Effector CD8-positive, alpha-beta T cell (primary cell): ENCODE data around the gene CUTC.
"Not testable (repeated sequence)": the region's sequence is repeated elsewhere in the genome, so short reads cannot be mapped to it uniquely, and the experiment has no call there.

Experiments
- DNase-seq: peaks from one replicate; lab custom pipeline; 2025; lab: John Stamatoyannopoulos, UW

Gene CUTC

GRCh38 chr10:99742701-99743100 lies 10.7 kb downstream of the CUTC start:
- no peak for DNase-seq

- no peak for DNase-seq
Measured at GRCh38 chr10:99743841-99744240, 11.8 kb downstream of the CUTC start.

DNA sequence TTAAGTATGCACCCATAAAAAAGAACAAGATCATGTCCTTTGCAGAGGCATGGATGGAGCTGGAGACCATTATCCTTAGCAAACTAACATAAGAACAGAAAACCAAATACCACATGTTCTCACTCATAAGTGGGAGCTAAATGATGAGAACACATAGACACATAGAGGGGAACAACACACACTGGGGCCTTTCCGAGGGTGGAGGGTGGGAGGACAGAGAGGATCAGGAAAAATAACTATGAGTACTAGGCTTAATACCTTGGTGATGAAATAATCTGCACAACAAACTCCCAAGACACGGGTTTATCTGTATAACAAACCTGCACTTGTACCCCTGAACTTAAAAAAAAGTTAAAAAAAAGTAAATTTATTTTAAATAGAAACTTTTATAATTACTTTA lies 14.1 kb downstream of the CUTC start:
- not testable (repeated sequence) for DNase-seq

DNA sequence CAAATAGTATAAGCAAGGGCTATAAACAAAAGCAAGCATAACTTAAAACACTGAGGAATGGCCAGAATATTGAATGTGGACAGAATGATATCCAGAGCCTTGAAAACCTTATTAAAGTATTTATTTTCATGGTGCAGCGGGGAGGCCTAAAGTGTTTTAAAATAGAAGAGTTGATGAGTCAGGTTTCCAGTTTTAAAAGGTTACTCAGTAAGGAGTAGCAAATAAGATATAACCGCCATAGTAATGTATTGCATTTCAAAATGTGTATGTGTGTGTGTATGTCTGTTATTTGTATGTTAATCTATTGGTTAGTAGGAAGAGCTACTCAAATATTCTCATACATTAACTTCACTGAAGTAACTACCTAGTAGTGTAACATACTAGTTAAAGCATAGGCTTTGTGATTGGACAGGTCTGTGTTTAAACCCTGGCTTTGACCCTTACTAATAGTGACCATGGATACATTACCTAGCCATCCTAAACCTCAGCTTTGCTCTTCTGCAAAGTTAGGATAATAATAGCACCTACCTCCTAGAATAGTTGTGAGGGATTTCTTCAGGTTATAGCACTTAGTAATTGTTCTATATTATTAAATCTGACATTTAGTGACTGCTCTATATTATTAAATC lies 16.9 kb downstream of the CUTC start:
- DNase-seq = no peak

- DNase-seq = no peak
Measured at GRCh38 chr10:99750641-99751040, 18.6 kb downstream of the CUTC start.

- DNase-seq = no peak
Measured at GRCh38 chr10:99754670-99755069, 22.6 kb downstream of the CUTC start.

DNA sequence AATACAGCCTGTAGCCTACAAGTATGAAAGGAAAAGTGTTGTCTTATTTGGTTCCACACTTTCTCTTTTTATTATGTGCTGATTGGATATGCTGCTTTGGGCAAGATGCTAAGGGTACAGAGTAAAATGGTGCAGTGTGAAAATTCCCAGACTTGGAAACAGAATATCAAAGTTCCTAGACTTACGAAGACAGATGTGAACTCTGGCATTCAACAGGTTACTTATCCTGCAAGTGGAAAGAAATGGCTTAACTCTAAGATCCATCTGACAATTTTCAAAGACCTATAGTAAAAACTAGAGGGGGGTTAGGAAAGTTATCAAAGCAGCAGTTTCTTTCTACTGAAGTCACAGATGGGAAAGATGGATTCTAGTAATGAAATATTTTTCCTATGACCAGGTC lies 24.1 kb downstream of the CUTC start:
- DNase-seq = no peak

GRCh38 chr10:99758211-99758891 lies 26.3 kb downstream of the CUTC start:
- no peak for DNase-seq

DNA sequence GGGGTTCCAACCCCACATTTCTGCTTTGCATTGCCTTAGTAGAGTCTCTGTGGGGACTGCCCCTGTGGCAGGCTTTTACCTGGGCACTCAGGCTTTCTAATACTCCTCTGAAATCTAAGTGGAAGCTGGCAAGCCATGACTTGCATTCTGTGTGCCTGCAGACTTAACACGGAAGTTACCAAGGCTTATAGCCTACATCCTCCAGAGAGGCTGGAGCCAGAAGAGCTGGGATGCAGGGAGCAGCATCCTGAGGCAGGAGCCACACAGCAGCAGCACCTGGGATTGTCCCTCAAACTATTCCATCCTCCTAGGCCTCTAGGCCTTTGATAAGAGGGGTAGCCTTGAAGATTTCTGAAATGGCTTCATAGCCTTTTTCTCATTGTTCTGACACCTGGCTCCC lies 28.3 kb downstream of the CUTC start:
- no peak for DNase-seq

- no peak for DNase-seq
Measured at GRCh38 chr10:99761365-99761764, 29.3 kb downstream of the CUTC start.

DNA sequence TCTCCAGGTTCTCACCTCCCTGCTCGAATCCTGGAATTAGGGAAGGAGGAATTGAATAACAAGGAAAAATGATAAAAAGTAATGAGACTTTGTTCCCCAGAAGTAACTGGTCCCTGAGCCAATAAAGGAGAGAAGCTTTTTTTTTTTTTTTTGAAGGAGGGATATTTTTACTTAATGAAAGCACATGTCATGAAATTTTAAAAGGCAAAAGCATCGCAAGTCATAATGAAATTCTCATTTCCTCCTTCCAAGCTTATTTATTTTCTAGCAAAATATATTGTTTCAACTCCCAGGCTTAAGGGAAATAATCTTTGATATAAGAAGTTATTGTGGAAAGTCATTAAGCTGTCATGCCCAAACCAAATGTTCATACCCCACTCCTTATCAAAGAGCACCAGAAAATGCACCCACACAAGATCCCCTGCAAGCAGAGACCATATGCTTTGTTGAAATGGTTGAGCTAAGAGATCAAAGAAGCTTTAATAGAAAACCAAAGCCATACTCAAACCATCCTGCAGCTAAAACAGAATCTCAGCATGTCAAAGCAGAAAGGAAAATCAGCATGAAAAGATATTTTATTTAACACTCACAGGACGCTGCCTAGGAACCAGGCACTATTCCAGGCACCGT lies 33.8 kb downstream of the CUTC start:
- no peak for DNase-seq

DNA sequence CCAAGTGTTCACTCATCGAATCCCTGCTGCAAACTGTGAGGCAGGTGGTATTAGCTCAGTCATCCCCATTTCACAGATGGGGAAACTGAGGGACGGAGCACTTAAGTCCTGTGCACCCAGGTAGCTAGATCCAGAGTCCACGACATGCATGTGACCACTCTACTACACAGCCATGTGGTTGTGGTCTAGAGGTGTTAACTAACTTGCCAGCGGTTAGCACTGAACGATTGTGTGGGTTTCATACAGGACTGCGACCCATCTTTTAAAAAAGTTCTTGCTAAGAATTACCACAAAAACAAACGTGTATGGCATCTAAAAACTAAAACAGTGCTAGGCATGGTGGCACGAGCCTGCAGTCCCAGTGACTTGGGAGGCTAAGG lies 34.3 kb downstream of the CUTC start:
- DNase-seq = no peak

- no peak for DNase-seq
Measured at GRCh38 chr10:99767901-99768300, 35.9 kb downstream of the CUTC start.

GRCh38 chr10:99768556-99768955 lies 36.5 kb downstream of the CUTC start:
- no peak for DNase-seq

DNA sequence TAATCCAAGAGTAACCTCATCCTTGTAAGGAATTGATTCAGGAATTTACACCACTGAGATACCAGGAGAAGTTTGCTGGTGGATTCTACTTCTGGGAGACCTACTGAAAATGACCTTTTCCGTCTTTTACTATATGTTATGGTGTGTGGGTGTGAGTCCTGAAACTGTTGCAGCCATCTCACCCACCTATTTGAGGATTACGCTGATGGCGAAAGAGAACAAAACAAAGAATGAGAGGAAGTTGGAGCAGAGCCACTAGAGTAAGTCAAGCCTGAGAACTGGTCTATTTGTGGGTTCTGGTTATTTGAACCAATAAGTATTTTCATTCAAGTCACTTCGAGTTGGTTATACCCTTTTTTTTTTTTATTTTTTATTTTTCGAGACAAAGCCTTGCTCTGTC lies 37.7 kb downstream of the CUTC start:
- no peak for DNase-seq

- no peak for DNase-seq
Measured at GRCh38 chr10:99770408-99771045, 38.5 kb downstream of the CUTC start.

GRCh38 chr10:99775850-99776249 lies 43.8 kb downstream of the CUTC start:
- DNase-seq = no peak

DNA sequence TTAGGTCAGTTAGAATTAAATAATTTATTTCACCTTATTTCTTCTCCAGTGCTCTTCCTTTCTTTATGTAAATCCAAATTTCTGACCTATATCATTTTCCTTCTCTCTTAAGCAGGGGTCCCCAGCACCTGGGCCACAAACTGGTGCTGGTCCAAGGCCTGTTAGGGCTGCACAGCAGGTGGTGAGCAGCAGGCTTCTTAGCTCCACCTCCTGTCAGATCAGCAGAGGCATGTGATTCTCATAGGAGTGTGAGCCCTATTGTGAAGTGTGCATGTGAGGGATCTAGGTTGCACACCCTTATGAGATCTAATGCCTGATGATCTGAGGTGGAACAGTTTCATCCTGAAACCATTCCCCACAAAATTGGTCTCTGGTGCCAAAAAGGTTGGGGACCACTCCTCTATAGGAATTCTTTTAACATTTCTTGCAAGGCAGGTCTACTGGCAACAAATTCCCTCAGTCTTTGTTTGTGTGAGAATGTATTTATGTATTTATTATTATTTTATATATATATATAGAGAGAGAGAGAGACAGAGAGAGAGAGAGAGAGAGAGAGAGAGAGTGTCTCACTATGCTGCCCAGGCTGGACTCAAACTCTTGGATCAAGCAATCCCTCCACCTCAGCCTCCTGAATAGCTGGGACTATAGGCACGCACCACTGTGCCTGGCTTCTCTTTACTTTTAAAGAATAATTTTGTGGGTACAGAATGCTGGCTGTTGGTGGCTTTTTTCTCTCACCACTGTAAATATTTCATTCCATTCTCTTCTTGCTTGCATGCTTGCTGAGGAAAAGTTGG lies 46.1 kb downstream of the CUTC start:
- DNase-seq = no peak

- DNase-seq = no peak
Measured at GRCh38 chr10:99779335-99779734, 47.3 kb downstream of the CUTC start.

DNA sequence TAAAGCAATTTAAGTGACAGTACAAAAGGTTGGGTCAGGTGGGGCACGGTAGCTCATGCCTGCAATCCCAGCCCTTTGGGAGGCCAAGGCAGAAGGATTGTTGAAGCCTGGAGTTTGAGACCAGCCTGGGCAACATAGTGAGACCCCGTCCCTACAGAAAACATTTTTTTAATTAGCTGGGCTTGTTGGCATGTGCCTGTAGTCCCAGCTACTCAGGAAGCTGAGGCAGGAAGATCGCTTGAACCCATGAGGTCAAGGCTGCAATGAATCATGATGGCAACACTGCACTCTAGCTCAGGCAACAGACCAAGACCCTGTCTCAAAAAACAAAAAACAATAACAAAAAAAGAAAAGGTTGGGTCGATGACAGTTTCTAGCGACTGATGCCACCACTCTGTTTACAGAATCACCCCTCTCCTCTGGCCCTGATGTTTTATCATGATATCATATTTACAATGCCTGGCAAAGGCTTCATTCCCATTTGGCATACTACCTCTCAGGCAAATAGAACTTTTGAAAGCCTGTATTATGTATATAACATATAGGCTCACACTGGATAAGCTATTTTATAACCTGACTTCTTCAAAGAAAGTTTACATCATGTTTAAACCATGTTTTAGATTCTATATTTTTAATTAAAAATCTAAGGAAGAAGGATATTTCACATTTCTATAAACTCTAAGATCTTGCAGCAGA lies 49.8 kb downstream of the CUTC start:
- DNase-seq = no peak

DNA sequence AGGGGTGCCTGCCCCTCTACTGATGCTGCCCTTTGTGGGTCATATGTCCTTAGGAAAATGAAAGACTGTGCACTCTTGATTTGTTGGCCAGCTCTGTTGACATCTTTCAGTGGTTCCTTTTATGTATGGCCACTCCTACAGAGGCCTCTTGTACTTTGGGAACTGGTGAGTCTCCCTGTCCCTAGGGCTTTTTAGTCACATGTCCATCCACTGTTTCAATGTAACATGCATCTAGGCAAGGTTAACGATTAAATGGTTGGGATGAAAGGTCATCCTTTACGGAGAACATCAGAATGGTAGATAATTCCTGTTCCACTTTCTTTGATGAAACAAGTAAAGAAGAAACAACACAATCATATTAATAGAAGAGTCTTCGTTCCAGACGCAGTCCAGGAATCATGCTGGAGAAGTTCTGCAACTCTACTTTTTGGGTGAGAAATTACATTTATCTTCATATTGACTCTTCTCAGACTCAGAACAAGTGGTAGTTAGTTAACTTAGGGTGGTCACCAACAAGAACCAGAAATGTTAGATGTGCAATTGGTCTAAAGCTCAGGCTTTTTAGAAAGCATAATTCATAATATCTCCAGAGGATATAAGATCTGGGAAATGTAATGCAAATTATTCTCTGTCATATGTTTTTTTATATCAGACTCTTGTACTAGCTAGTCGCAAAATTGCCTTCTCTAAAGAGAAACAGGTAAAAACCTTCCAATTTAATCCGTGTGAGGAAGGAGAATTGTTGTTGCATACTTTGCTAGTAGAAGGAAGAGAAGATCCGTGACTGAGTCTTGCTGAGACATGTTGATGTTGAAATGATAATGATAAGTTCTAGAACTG lies 50.6 kb downstream of the CUTC start, which contains the start of gene ABCC2:
Gene ABCC2 (plus strand): TSS at position 194 of the 840 bp plus-strand sequence. CDS start 205 bp downstream, at position 399.
- DNase-seq = no peak
